Measurements from ENCODE around the gene BTBD1.

GRCh38 chr15:82970696-82971095, 96.4 kb downstream of the BTBD1 start:
- TF ChIP-seq CTCF (IDR thresholded peaks at IDR 0.05; ENCODE audit: poor library complexity) = no peak
- TF ChIP-seq EZH2 (IDR thresholded peaks at IDR 0.05; ENCODE audit: borderline replicate concordance) = no peak
- no peak for TF ChIP-seq EZH2phosphoT487 (IDR thresholded peaks at IDR 0.05; ENCODE audit: low read depth, severe bottlenecking, unreplicated experiment)

All from hepatocyte (in vitro differentiated cells).